Astrocyte of the hippocampus (primary cell): ENCODE results near the gene CPT1C.
A peak's percentile ranks its signal among the peaks of the same experiment; 100 is the strongest.
"Not testable (repeated sequence)": the region's sequence is repeated elsewhere in the genome, so short reads cannot be mapped to it uniquely, and the experiment has no call there.

Experiments
- DNase-seq: peaks from one replicate; pipeline ENCODE4 v3.0.0; 2011; ENCODE audit warnings: low read depth, low spot score

CPT1C gene

GRCh38 chr19:49704888-49705642, 14.1 kb downstream of the CPT1C start:
- DNase-seq, result no peak

- no peak for DNase-seq
These were observed 15.0 kb downstream of the CPT1C start for GRCh38 chr19:49705919-49706318.

- DNase-seq, result no peak
These were observed 19.5 kb downstream of the CPT1C start for GRCh38 chr19:49710372-49710951.

GRCh38 chr19:49712397-49712859, 21.5 kb downstream of the CPT1C start:
- DNase-seq, result no peak

GRCh38 chr19:49713236-49713845, 22.4 kb downstream of the CPT1C start:
- DNase-seq, result no peak

- no peak for DNase-seq
These were observed 25.2 kb downstream of the CPT1C start for GRCh38 chr19:49716154-49716553.

- DNase-seq, result peak; percentile 45
These were observed 27.6 kb downstream of the CPT1C start for GRCh38 chr19:49718511-49718910.

- no peak for DNase-seq
These were observed 28.1 kb downstream of the CPT1C start for GRCh38 chr19:49718991-49719390.

GRCh38 chr19:49719420-49719819, 28.5 kb downstream of the CPT1C start:
- DNase-seq, result not testable (repeated sequence)

GRCh38 chr19:49727217-49728030, 36.5 kb downstream of the CPT1C start:
- no peak for DNase-seq

GRCh38 chr19:49730166-49730565, 39.2 kb downstream of the CPT1C start:
- DNase-seq, result no peak

GRCh38 chr19:49738268-49738667, 47.4 kb downstream of the CPT1C start:
- DNase-seq, result no peak

- DNase-seq, result no peak
These were observed 48.2 kb downstream of the CPT1C start for GRCh38 chr19:49739098-49739497.

GRCh38 chr19:49739933-49740332, 49.0 kb downstream of the CPT1C start:
- no peak for DNase-seq

- DNase-seq, result no peak
These were observed 50.4 kb downstream of the CPT1C start for GRCh38 chr19:49741210-49741844.

- DNase-seq, result no peak
These were observed 54.0 kb downstream of the CPT1C start for GRCh38 chr19:49744946-49745381.

GRCh38 chr19:49746206-49746958, 55.5 kb downstream of the CPT1C start:
- DNase-seq, result peak; percentile 39

GRCh38 chr19:49749055-49749716, 58.3 kb downstream of the CPT1C start:
- DNase-seq, result peak; percentile 29

- DNase-seq, result no peak
These were observed 58.9 kb downstream of the CPT1C start for GRCh38 chr19:49749771-49750170.

GRCh38 chr19:49752701-49753100, 61.8 kb downstream of the CPT1C start:
- no peak for DNase-seq
